NOMO-1 (cell line): Measurements from ENCODE around the gene RELN.

ENCODE experiments used
- DNase-seq, 2 experiments: peaks; one replicate each; lab custom pipeline; 2025; ENCODE audit not compliant: unreplicated experiment in 2 of 2; lab: John Stamatoyannopoulos, UW

The RELN gene

GRCh38 chr7:103991406-103991805 is 1.9 kb upstream of the RELN start:
- no peak for DNase-seq

- DNase-seq = no peak
Observed at GRCh38 chr7:103990991-103991390, 1.5 kb upstream of the RELN start.

GRCh38 chr7:103989785-103990767 is 618 bp upstream of the RELN start:
- DNase-seq = no peak

- DNase-seq = no peak
Observed at GRCh38 chr7:103988468-103989199, 824 bp downstream of the RELN start.

GRCh38 chr7:103987451-103987850 is 2.0 kb downstream of the RELN start:
- no peak for DNase-seq

GRCh38 chr7:103985565-103986126 is 3.8 kb downstream of the RELN start:
- no peak for DNase-seq

- DNase-seq = no peak
Observed at GRCh38 chr7:103984050-103984449, 5.4 kb downstream of the RELN start.

GRCh38 chr7:103983201-103983977 is 6.1 kb downstream of the RELN start:
- DNase-seq = no peak

- DNase-seq = no peak
Observed at GRCh38 chr7:103981003-103981423, 8.4 kb downstream of the RELN start.

- no peak for DNase-seq
Observed at GRCh38 chr7:103972779-103973434, 16.6 kb downstream of the RELN start.

- DNase-seq = no peak
Observed at GRCh38 chr7:103967401-103967800, 22.1 kb downstream of the RELN start.

GRCh38 chr7:103966593-103967277 is 22.7 kb downstream of the RELN start:
- DNase-seq = no peak

- no peak for DNase-seq
Observed at GRCh38 chr7:103964269-103964668, 25.2 kb downstream of the RELN start.

GRCh38 chr7:103962070-103962469 is 27.4 kb downstream of the RELN start:
- DNase-seq = no peak

- DNase-seq = no peak
Observed at GRCh38 chr7:103958284-103958818, 31.1 kb downstream of the RELN start.

GRCh38 chr7:103955985-103956384 is 33.5 kb downstream of the RELN start:
- DNase-seq = no peak

GRCh38 chr7:103952408-103952807 is 37.0 kb downstream of the RELN start:
- DNase-seq = no peak

GRCh38 chr7:103951311-103951710 is 38.1 kb downstream of the RELN start:
- DNase-seq = no peak

- no peak for DNase-seq
Observed at GRCh38 chr7:103949374-103949773, 40.1 kb downstream of the RELN start.
